Activated naive CD8-positive, alpha-beta T cell treated with anti-CD3 and anti-CD28 coated beads, Interleukin-2, amount 10 ng/mL, durations not matched to agents 7 days and 5 days (primary cell): ENCODE data around the gene IGFALS. TPM values are rescaled to one million over a fixed set of nuclear protein-coding genes. Genes with fewer than 3 reads are reported as not detected.

Experiments used
- ATAC-seq: fragments of 150-1000 bp; cut with Tn5 transposase; one replicate; pipeline ENCODE4 v1.10.0; 2021; ENCODE audit warnings: low read depth, moderate library complexity
- POLR2A ChIA-PET: fragments of 350-600 bp; sonication (Branson Sonifier 250); formaldehyde crosslinking; loops from one replicate; lab custom pipeline; 2021; ENCODE audit warnings: antibody characterized with exemption; lab: Charles Lee
- DNase-seq: peaks from one replicate; pipeline ENCODE4 v3.0.0; 2021
- H3K27ac Mint-ChIP-seq: one replicate; pipeline ENCODE4 v1.8.0; 2022; ENCODE audit warnings: mild to moderate bottlenecking, mixed read lengths
- H3K27me3 Mint-ChIP-seq: one replicate; pipeline ENCODE4 v1.8.0; 2022; ENCODE audit warnings: mild to moderate bottlenecking, moderate library complexity, mixed read lengths
- H3K36me3 Mint-ChIP-seq: one replicate; pipeline ENCODE4 v1.8.0; 2021; ENCODE audit warnings: mild to moderate bottlenecking, mixed read lengths
- H3K4me1 Mint-ChIP-seq: one replicate; pipeline ENCODE4 v1.8.0; 2021; ENCODE audit warnings: mixed read lengths
- H3K4me3 Mint-ChIP-seq: one replicate; pipeline ENCODE4 v1.8.0; 2022; ENCODE audit warnings: mild to moderate bottlenecking, moderate library complexity, mixed read lengths
- H3K9me3 Mint-ChIP-seq: one replicate; pipeline ENCODE4 v1.8.0; 2021; ENCODE audit warnings: mixed read lengths
- total RNA-seq, 2 experiments: library from RNA; stranded (reverse); gene quantifications; one replicate each; pipeline ENCODE4 v1.2.3, GENCODE V29; 2021

Gene IGFALS
- under 1 TPM; 0.23 to 0.55 TPM for total RNA-seq

DNA sequence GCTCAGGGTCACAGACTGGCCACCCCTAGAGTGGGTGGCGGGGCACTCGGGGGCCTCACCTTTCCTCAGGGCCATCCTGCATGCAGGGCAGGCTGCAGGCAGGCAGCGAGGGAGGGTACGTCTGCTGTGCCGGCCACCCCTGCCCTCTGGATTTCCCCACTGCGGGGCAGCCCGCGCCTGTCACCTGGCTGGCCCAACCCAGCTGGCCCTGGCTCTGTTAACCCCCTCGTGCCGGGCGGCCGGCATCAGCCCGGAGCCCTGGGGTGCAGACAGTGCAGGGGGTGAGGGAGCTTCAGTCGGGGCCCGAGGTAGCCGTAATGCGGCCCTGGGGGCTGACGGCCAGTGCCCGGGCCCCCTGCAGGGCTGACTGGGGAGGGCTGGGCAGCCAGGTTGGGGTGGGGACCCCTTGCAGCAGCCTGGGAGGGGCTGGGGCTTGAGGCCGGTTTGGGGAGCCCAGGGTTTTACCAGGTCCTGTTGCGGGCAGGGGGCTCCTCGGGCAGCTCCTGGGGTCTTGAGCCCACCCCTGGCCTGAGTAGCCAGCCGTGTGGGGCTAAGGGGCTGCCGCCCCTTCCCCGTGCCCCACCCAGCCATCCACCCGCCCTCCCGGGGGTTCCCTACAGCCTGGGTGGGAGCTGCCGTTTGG, at the start of gene IGFALS:
TSS of gene IGFALS (minus strand) at position 128 of the 643 bp plus-strand sequence. CDS start at position 75, 53 bp downstream.
- Mint-ChIP-seq H3K4me1 (peaks cover 1% of the 10 kb centered on the region), H3K36me3 (peaks cover 4% of the 10 kb centered on the region), H3K27ac (no peak within 1 kb of the TSS), H3K9me3 (no peaks in the 10 kb centered on the region), H3K4me3 (no peak within 1 kb of the TSS), H3K27me3 (no peaks in the 10 kb centered on the region)
- no peak for ATAC-seq
- DNase-seq = peak; percentile 25
- POLR2A ChIA-PET = interaction anchor here (1.1 kb wide), 1 partner anchor 9 kb away, joined by 3 read pairs; no protein-coding TSS in a partner anchor

DNA sequence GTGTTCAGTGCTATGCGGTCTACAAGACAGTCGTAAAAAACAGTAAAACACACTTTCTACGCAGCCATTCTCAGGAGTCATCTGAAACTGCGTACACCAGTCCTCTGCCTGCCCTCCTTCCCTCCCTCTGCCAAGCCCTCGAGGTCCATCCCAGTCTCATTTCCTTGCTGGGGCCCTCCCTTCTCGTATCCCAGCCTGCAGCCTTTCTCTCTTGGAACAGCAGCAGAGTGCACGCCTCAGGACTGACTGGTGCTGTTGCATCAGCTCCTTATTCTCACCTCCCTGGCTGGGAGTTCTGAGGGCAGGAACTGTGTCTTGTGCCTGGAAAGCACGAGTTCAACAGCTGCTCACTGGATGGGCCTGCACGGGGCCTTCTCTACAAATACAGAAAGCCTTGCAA, 46.0 kb upstream of the IGFALS start:
- Mint-ChIP-seq H3K9me3 (no peaks in the 10 kb centered on the region), H3K27ac (no peak overlapping the region), H3K4me1 (no peaks in the 10 kb centered on the region), H3K36me3 (no peaks in the 10 kb centered on the region), H3K4me3 (no peak overlapping the region), H3K27me3 (no peaks in the 10 kb centered on the region)
- POLR2A ChIA-PET = no interaction called here
- no peak for DNase-seq
- ATAC-seq = no peak

DNA sequence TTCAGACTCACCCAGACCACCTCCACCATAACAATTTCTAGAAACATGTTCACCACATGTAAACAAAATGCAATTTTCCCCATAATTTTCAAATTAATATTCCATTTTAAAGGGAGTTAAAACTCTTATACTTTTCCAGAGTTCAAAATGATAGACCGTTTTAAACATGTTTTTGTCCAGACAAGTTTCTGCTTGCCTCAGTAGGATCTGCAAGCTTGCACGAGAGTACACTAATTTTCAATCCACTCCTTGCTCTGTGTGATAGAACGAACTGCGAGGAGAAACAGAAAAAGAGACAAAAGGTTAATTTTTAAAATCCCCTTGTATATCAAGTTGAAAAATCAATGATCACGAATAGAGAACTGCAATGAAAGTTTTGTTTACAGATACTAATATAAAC, 40.6 kb upstream of the IGFALS start:
- H3K27ac Mint-ChIP-seq = no peak overlapping the region
- no peak overlapping the region for H3K4me3 Mint-ChIP-seq
- no peak for DNase-seq
- H3K27me3 Mint-ChIP-seq = no peaks in the 10 kb centered on the region
- H3K36me3 Mint-ChIP-seq = peaks cover 3% of the 10 kb centered on the region
- POLR2A ChIA-PET = no interaction called here
- H3K9me3 Mint-ChIP-seq = no peaks in the 10 kb centered on the region
- peaks cover 5% of the 10 kb centered on the region for H3K4me1 Mint-ChIP-seq
- no peak for ATAC-seq

DNA sequence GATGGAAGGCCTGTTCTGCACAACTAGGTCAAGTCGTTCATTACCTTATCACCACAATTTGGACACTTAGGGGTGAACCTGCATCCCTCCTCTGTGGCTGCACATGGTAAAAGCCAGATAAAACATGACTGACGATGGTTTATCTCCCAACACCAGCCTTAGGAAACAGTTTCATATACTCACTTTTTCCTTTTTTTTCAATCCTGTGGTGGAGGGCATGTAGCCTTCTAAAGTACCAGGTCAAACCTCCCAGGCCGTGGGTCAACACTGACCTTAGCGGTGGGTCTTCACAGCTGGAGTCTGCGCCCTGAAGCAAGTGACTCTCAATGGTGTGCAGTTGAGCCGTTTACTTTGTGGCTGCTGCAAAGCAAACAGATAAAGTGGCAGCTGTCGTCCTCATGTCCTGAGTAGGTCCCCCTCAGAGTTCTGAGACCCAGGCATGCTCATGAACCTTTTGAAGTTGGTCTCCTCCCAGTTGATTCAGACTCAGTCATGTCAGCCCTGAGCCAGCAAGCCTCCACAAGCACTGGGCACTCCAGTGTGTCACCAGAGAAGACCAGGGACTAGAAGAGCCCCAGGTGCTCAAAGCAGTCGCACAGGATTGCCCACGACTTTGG, 39.4 kb upstream of the IGFALS start:
- no peaks in the 10 kb centered on the region for H3K9me3 Mint-ChIP-seq
- ATAC-seq (no peak), DNase-seq (no peak)
- no peaks in the 10 kb centered on the region for H3K27me3 Mint-ChIP-seq
- no peak overlapping the region for H3K4me3 Mint-ChIP-seq
- peaks cover 9% of the 10 kb centered on the region for H3K4me1 Mint-ChIP-seq
- H3K27ac Mint-ChIP-seq = no peak overlapping the region
- POLR2A ChIA-PET = interaction anchor here (1.0 kb wide), 1 partner anchor 132 kb away, joined by 4 read pairs; the partner anchor contains the start of gene RPS2
- H3K36me3 Mint-ChIP-seq = peaks cover 3% of the 10 kb centered on the region

DNA sequence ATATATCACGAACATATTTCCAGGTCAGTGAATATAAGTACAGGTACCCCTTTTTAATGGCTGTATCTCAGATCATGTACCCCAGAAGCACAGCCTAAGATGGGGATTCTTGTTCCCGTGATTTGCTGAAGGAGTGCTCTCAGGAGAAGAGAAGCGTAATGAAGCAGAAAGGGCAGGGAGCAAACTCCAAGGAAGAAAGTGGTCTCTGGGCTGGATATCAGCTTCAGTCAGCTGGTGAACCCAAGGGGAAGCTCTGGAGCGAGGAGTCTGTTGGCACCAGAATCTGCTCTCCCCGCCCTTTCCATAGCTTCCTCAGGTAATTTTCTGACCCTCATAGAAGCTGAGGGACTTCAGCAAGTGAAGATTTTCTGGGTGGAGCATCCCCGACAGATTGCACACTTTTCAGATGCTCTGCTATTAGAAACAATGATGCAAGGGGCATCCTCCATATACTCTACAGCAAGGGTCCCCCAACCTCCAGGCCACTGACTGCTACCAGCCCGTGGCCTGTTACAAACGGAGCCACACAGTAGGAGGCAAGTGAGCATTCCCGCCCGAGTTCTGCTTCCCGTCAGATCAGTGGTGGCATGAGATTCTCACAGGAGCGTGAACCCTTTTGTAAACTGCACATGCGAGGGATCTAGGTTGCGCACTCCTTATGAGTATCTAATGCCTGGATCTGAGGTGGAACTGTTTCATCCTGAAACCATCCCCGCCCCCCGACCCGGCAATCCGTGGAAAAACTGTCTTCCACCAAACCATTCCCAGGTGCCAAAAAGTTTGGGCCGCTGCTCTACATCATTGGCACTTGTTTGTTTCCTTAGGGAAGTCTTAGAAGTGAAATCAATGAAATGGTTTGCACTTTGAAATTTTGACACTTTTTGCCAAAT, 37.9 kb upstream of the IGFALS start:
- peaks cover 12% of the 10 kb centered on the region for H3K4me1 Mint-ChIP-seq
- peaks cover 3% of the 10 kb centered on the region for H3K36me3 Mint-ChIP-seq
- no peak overlapping the region for H3K4me3 Mint-ChIP-seq
- no peak for ATAC-seq
- H3K27me3 Mint-ChIP-seq = no peaks in the 10 kb centered on the region
- no peak overlapping the region for H3K27ac Mint-ChIP-seq
- no peak for DNase-seq
- POLR2A ChIA-PET = no interaction called here
- no peaks in the 10 kb centered on the region for H3K9me3 Mint-ChIP-seq

DNA sequence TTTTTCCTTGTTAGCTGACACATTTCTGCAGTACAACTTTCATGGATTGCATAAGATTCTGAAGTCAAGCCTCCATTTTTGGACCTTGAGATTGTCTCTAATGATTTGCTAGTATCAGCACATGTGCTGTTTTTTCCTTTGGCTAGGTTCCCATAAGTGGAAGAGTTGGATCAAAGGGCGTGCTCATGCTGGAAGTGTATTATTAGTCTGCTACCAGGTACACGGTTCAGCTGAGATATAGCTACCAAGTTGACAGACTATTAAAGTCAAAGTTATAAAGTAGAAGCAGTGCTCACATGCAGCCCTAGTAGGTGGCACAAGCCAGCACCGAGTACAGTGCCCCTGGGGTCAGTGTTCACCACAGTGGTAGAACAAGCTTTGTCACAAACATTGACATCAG, 36.7 kb upstream of the IGFALS start:
- Mint-ChIP-seq H3K27ac (no peak overlapping the region), H3K4me3 (no peak overlapping the region), H3K9me3 (no peaks in the 10 kb centered on the region), H3K4me1 (peaks cover 15% of the 10 kb centered on the region), H3K36me3 (peaks cover 3% of the 10 kb centered on the region), H3K27me3 (no peaks in the 10 kb centered on the region)
- ATAC-seq (no peak), DNase-seq (no peak)
- POLR2A ChIA-PET = no interaction called here

DNA sequence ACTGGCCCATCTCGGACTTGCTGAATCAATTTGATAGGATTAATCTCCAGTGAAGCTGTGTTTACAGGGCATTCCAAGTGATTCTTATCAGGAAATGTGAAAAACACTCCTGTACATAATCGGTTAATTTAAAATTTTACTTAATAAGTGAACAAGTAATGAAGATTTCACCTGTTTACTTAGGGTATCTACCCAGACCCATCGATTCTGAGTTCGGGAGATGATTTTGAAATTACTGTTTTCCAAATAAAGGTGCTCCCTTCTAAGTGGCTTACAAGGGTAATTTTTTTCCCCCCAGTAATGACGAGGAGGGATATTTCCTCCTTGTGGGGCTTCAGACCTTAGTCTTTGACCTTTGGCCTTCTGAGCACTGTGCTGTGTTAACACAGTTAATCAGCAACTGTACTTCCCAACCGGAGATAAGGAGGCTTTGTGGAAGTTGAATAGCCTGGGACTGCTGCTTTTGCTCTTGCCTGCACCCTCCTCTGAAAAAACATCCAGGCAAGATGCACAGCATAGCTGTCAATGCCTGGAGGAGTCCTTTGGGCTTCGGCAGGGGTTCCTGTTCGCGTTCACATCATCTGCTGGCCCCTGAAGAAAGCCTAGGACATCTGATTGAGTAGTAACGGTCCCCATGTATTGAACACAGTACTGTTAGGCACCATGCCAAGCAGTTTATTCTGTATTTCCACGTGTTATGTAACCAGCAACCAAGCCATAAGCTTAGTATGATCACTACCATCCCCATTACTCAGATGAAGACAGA, 35.3 kb upstream of the IGFALS start:
- H3K4me1 Mint-ChIP-seq = peaks cover 18% of the 10 kb centered on the region
- H3K27ac Mint-ChIP-seq = no peak overlapping the region
- H3K4me3 Mint-ChIP-seq = no peak overlapping the region
- ATAC-seq (no peak), DNase-seq (no peak)
- H3K36me3 Mint-ChIP-seq = peaks cover 3% of the 10 kb centered on the region
- no peaks in the 10 kb centered on the region for H3K9me3 Mint-ChIP-seq
- no peaks in the 10 kb centered on the region for H3K27me3 Mint-ChIP-seq
- POLR2A ChIA-PET = no interaction called here

DNA sequence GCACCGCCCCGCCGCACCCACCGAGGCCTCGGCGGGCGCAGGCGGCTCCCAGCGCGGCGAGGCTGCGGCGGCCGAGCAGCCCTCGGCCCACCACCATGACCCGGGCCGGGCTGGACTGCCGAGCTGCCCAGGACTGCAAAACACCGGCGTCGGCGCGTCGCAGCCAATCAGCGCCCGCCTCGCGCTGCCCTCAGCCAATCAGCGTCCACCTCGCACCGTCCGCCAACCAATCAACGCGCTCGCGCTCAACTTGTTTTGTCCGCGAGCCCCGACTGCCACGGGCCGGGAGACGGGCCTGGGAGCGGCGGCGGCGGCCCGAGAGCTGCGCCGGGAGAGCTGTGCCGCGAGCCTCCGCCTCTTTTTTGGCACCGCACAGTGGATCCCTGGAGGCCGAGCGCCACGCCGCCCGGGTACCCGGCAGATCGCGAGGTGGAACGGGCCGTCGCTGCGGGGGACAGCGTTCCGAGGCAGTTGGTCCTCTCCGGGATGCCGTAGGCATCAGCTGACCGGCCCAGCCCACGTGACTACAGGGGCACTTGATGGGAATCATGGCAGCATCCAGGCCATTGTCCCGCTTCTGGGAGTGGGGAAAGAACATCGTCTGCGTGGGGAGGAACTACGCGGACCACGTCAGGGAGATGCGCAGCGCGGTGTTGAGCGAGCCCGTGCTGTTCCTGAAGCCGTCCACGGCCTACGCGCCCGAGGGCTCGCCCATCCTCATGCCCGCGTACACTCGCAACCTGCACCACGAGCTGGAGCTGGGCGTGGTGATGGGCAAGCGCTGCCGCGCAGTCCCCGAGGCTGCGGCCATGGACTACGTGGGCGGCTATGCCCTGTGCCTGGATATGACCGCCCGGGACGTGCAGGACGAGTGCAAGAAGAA, 33.4 kb upstream of the IGFALS start, which contains the start of the genes FAHD1 and HAGH:
TSS of gene FAHD1 (plus strand) at position 516 of the 883 bp plus-strand sequence. CDS start at position 549, 33 bp downstream.
TSS of gene HAGH (minus strand) at position 135 of the 883 bp plus-strand sequence. CDS start at position 97, 38 bp downstream.
- Mint-ChIP-seq H3K4me1 (peaks cover 18% of the 10 kb centered on the region), H3K4me3 (peak within 1 kb of the TSS; percentile 94), H3K27me3 (no peaks in the 10 kb centered on the region), H3K36me3 (peaks cover 3% of the 10 kb centered on the region), H3K9me3 (no peaks in the 10 kb centered on the region), H3K27ac (peak within 1 kb of the TSS; percentile 88)
- POLR2A ChIA-PET = interaction anchor here (0.6 to 2.6 kb wide), 7 partner anchors 10 to 406 kb away, joined by 3 to 15 read pairs (median 6); partner anchors contain the start of genes EME2, MAPK8IP3, MRPS34 and NUBP2
- peak; percentile 95 for DNase-seq
- peak; percentile 87 for ATAC-seq

DNA sequence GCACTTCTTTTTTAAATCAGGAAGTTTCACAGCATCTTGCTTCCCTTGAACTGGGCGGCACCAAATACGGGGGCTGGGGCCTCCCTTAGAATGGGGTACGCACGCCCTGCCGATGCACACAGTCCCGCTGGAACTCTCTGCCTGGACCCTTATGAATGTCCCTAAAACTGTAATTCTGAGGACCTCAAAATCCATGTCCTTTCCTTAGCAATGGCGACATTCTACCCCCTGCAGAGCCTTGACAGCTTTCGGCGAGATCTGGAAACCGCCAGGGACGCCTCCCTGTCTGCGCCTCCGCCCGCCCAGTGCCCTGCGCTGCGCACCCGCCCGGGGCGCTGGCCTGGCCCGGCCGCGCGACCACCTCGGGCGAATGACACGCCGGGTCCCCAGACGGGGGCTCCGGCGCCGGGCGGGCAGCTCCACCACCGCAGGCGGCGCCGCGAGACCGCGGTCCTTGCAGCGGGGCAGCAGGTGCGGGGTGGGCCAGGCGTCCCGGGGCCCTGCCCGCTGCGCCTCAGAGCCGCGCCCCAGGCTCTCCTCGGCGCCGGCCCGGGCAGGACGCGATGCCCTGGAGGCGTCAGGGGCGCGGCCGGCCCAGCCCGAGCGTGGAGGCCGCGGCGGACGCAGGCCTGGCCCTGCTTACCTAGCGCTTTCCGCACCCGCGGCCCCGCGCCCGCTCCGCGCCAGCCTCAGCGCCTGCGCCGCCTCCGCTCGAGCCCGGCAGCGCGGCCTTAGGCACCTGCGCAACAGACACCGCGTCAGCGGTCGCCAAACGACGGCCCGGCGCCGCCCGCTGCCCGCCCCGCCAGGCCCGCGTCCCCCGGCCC, 32.6 kb upstream of the IGFALS start:
- Mint-ChIP-seq H3K27me3 (no peaks in the 10 kb centered on the region), H3K9me3 (no peaks in the 10 kb centered on the region), H3K36me3 (peaks cover 3% of the 10 kb centered on the region), H3K4me3 (peak overlapping the region; percentile 81), H3K4me1 (peaks cover 18% of the 10 kb centered on the region), H3K27ac (peak overlapping the region; percentile 60)
- POLR2A ChIA-PET = interaction anchor here (0.5 to 2.6 kb wide), 7 partner anchors 44 to 405 kb away, joined by 3 to 15 read pairs (median 3); partner anchors contain the start of genes EME2, MAPK8IP3, MRPS34 and NUBP2
- ATAC-seq (peak; percentile 74), DNase-seq (no peak)

DNA sequence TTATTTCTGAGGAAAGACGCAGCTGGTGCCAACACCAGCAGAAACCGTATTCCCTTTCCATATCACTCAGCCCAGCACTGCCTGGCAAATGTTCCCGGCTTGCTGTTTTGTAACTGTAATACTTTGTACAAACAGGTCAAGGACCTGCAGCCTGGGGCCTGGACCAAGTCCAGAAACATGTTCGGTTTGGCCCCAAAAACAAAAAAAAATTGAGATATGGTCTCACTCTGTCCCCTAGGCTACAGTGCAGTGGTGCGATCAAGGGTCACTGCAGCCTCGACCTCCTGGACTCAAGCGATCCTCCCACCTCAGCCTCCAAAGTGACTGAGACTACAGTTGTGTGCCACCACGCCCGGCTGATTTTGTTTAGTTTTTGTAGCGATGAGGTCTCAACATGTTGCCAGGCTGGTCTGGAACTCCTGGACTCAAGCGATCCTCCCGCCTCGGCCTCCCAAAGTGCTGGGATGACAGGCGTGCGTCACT, 31.9 kb upstream of the IGFALS start:
- H3K9me3 Mint-ChIP-seq = no peaks in the 10 kb centered on the region
- peak overlapping the region; percentile 60 for H3K27ac Mint-ChIP-seq
- no peaks in the 10 kb centered on the region for H3K27me3 Mint-ChIP-seq
- peaks cover 1% of the 10 kb centered on the region for H3K36me3 Mint-ChIP-seq
- H3K4me1 Mint-ChIP-seq = peaks cover 18% of the 10 kb centered on the region
- ATAC-seq (no peak), DNase-seq (peak; percentile 21)
- POLR2A ChIA-PET = interaction anchor here (0.5 to 2.6 kb wide), 4 partner anchors 43 to 328 kb away, joined by 3 to 15 read pairs (median 3); partner anchors contain the start of genes NUBP2 and SPSB3
- H3K4me3 Mint-ChIP-seq = peak overlapping the region; percentile 81

DNA sequence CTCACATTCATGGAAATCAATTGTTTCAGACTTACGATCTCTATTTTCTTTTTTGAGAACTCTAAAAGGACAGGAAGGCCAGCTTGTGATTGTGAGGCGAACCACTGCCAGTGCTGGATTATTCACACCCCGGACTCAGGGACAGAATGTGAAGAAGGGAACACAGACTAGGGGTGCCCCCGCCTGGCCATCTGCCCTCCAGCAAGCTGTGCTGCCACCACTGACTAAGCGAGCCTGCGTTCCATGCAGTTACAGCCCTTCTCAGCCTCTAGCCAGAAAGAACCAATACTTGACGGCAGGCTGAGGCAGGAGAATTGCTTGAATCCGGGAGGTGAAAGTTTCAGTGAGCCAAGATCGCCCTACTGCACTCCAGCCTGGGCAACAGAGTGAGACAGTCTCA, 30.3 kb upstream of the IGFALS start:
- Mint-ChIP-seq H3K27me3 (no peaks in the 10 kb centered on the region), H3K9me3 (no peaks in the 10 kb centered on the region), H3K27ac (no peak overlapping the region), H3K4me3 (no peak overlapping the region), H3K36me3 (peaks cover 2% of the 10 kb centered on the region), H3K4me1 (peaks cover 10% of the 10 kb centered on the region)
- no peak for ATAC-seq
- DNase-seq = no peak
- POLR2A ChIA-PET = no interaction called here
